HEK293 (cell line): ENCODE measurements around the gene PLEKHJ1.

Experiments
- CTCF ChIA-PET: fragments of 350-600 bp; formaldehyde crosslinking; extraction: SDS; loops from one replicate; lab custom pipeline; 2021; ENCODE audit warnings: antibody characterized with exemption; lab: Yijun Ruan, JAX
- POLR2A ChIA-PET: fragments of 300-600 bp; formaldehyde crosslinking; extraction: SDS; loops from one replicate; lab custom pipeline; 2020; ENCODE audit warnings: antibody characterized with exemption, inconsistent platforms; lab: Yijun Ruan, JAX
- H3K27ac ChIP-seq: fragments of 200-500 bp; sonication (Bioruptor generic); 2 replicates; pipeline ENCODE4 v1.5.1; 2014; ENCODE audit warnings: low read depth, low read length, control low read depth, inconsistent platforms; ENCODE audit errors: extremely low read depth
- H3K36me3 ChIP-seq, 2 experiments: fragments of 200-500 bp in 1 of 2; sonication (Bioruptor generic) in 1 of 2; 1 replicate in 1 of 2; 2 replicates in 1 of 2; pipeline ENCODE4 v1.5.1; 2014 to 2017; ENCODE audit warnings: inconsistent platforms in 2 of 2, low read length in 2 of 2; ENCODE audit not compliant: control insufficient read depth in 2 of 2, insufficient read depth in 1 of 2
- H3K4me1 ChIP-seq: fragments of 200-500 bp; sonication (Bioruptor generic); 2 replicates; pipeline ENCODE4 v1.5.1; 2014; ENCODE audit warnings: mild to moderate bottlenecking, low read length, inconsistent platforms; ENCODE audit not compliant: control insufficient read depth, insufficient read depth
- H3K4me3 ChIP-seq: 2 replicates; pipeline ENCODE4 v1.5.1; 2011; ENCODE audit warnings: low read depth, mild to moderate bottlenecking, control low read depth, low read length, moderate library complexity
- H3K9me3 ChIP-seq: fragments of 200-500 bp; sonication (Bioruptor generic); 2 replicates; pipeline ENCODE4 v1.5.1; 2014; ENCODE audit warnings: low read depth, low read length, inconsistent platforms; ENCODE audit not compliant: control insufficient read depth, insufficient read depth
- HIC1 ChIP-seq: fragments of 450-650 bp; formaldehyde crosslinking; IDR thresholded peaks from 2 replicates; pipeline ENCODE4 v1.5.1; 2016; ENCODE audit warnings: missing biosample characterization, missing genetic modification characterization
- KLF17 ChIP-seq: fragments of 450-650 bp; formaldehyde crosslinking; IDR thresholded peaks from 2 replicates; pipeline ENCODE4 v1.5.1; 2016; ENCODE audit warnings: missing biosample characterization, missing genetic modification characterization
- PRDM10 ChIP-seq: fragments of 450-650 bp; formaldehyde crosslinking; IDR thresholded peaks from 2 replicates; pipeline ENCODE4 v1.5.1; 2016; ENCODE audit warnings: missing biosample characterization, missing genetic modification characterization
- PRDM4 ChIP-seq: fragments of 450-650 bp; formaldehyde crosslinking; IDR thresholded peaks from 2 replicates; pipeline ENCODE4 v1.5.1; 2017; ENCODE audit warnings: missing biosample characterization, missing genetic modification characterization
- TRIM28 ChIP-seq: IDR thresholded peaks from 2 replicates; pipeline ENCODE4 v1.6.1; 2011; ENCODE audit warnings: low read length, control low read depth, borderline replicate concordance
- ZBTB17 ChIP-seq: fragments of 450-650 bp; formaldehyde crosslinking; IDR thresholded peaks from 2 replicates; pipeline ENCODE4 v1.5.1; 2016; ENCODE audit warnings: missing biosample characterization, missing genetic modification characterization
- ZNF148 ChIP-seq: fragments of 450-650 bp; formaldehyde crosslinking; IDR thresholded peaks from 2 replicates; pipeline ENCODE4 v1.5.0; 2017; ENCODE audit warnings: missing biosample characterization, missing genetic modification characterization, borderline replicate concordance
- ZNF311 ChIP-seq: fragments of 450-650 bp; formaldehyde crosslinking; IDR thresholded peaks from 2 replicates; pipeline ENCODE4 v1.5.1; 2017; ENCODE audit warnings: missing biosample characterization, missing genetic modification characterization, borderline replicate concordance
- ZNF335 ChIP-seq: fragments of 450-650 bp; formaldehyde crosslinking; conservative IDR thresholded peaks from 2 replicates; pipeline ENCODE4 v1.5.1; 2016; ENCODE audit warnings: missing biosample characterization, missing genetic modification characterization
- ZNF391 ChIP-seq: fragments of 450-650 bp; formaldehyde crosslinking; IDR thresholded peaks from 2 replicates; pipeline ENCODE4 v1.5.1; 2016; ENCODE audit warnings: low read depth, missing biosample characterization, missing genetic modification characterization, borderline replicate concordance
- ZNF488 ChIP-seq: fragments of 450-650 bp; formaldehyde crosslinking; IDR thresholded peaks from 2 replicates; pipeline ENCODE4 v1.5.1; 2016; ENCODE audit warnings: missing biosample characterization, missing genetic modification characterization
- ZNF510 ChIP-seq: fragments of 450-650 bp; formaldehyde crosslinking; IDR thresholded peaks from 2 replicates; pipeline ENCODE4 v1.5.1; 2018; ENCODE audit warnings: mild to moderate bottlenecking, missing genetic modification characterization, missing biosample characterization; ENCODE audit not compliant: insufficient replicate concordance
- ZNF571 ChIP-seq: fragments of 450-650 bp; formaldehyde crosslinking; IDR thresholded peaks from 2 replicates; pipeline ENCODE4 v1.5.0; 2017; ENCODE audit warnings: missing biosample characterization, missing genetic modification characterization
- ZNF639 ChIP-seq: fragments of 450-650 bp; formaldehyde crosslinking; IDR thresholded peaks from 2 replicates; pipeline ENCODE4 v1.5.1; 2016; ENCODE audit warnings: missing biosample characterization, missing genetic modification characterization
- ZNF768 ChIP-seq: fragments of 450-650 bp; formaldehyde crosslinking; IDR thresholded peaks from 2 replicates; pipeline ENCODE4 v1.5.1; 2018; ENCODE audit warnings: missing biosample characterization, mild to moderate bottlenecking, missing genetic modification characterization

PLEKHJ1 gene

GRCh38 chr19:2235381-2236063 is 607 bp downstream of the PLEKHJ1 start (continued):
- TF ChIP-seq ZNF510 (tag by site-specific recombination) (no peak), PRDM4 (tag by site-specific recombination) (no peak), TRIM28 (no peak), ZNF148 (tag by site-specific recombination) (no peak), ZNF391 (tag by site-specific recombination) (no peak), ZNF311 (no peak), ZNF571 (tag by site-specific recombination) (no peak)
- TF ChIP-seq, all 188 proteins: peak for 17

GRCh38 chr19:2234996-2235380 is 1.1 kb downstream of the PLEKHJ1 start:
- Histone ChIP-seq H3K9me3 (no peaks in the 10 kb centered on the region), H3K4me3 (peak overlapping the region; percentile 84), H3K27ac (peak overlapping the region; percentile 95), H3K36me3 (peaks cover 4 to 47% of the 10 kb centered on the region in 2 experiments; a peak in 2 of 3 replicates), H3K4me1 (peaks cover 4% of the 10 kb centered on the region; the same call in 1 of the 2 replicates)
- TF ChIP-seq KLF17 (tag by site-specific recombination): no peak
- TF ChIP-seq ZNF335: 0 out of 2 replicates have a peak, but pooled peaks have one; percentile 14
- no peak for TF ChIP-seq ZNF488 (tag by site-specific recombination)
- POLR2A ChIA-PET: interaction anchor here (1.6 kb wide), 2 partner anchors 15 to 39 kb away, joined by 4 to 7 read pairs; partner anchors contain the start of gene AMH
- CTCF ChIA-PET: interaction anchor here (0.6 to 2.4 kb wide), 4 partner anchors 15 to 157 kb away, joined by 3 to 12 read pairs (median 6); no protein-coding TSS in a partner anchor

GRCh38 chr19:2233601-2234280 is 2.4 kb downstream of the PLEKHJ1 start:
- ChIA-PET CTCF (interaction anchor here (1.0 to 2.4 kb wide), 2 partner anchors 78 to 79 kb away, joined by 3 to 12 read pairs; no protein-coding TSS in a partner anchor), POLR2A (interaction anchor here (0.7 to 1.3 kb wide), 3 partner anchors 65 to 242 kb away, joined by 3 to 7 read pairs (median 3); partner anchors contain the start of gene GADD45B)
- no peak for TF ChIP-seq PRDM10 (tag by site-specific recombination)
- TF ChIP-seq ZNF639 (tag by site-specific recombination): no peak
- no peak for TF ChIP-seq ZNF768 (tag by site-specific recombination)
- peak; percentile 69 for TF ChIP-seq ZBTB17 (tag by site-specific recombination)
- peak; percentile 82 for TF ChIP-seq HIC1 (tag by site-specific recombination)
- H3K4me3 ChIP-seq: no peak overlapping the region
- no peaks in the 10 kb centered on the region for H3K4me1 ChIP-seq
- no peaks in the 10 kb centered on the region for H3K9me3 ChIP-seq
- H3K36me3 ChIP-seq: peaks cover 4 to 57% of the 10 kb centered on the region in 2 experiments; a peak in 2 of 3 replicates
- H3K27ac ChIP-seq: no peak overlapping the region
